ENCODE results near the gene CFAP58.

The CFAP58 gene

DNA sequence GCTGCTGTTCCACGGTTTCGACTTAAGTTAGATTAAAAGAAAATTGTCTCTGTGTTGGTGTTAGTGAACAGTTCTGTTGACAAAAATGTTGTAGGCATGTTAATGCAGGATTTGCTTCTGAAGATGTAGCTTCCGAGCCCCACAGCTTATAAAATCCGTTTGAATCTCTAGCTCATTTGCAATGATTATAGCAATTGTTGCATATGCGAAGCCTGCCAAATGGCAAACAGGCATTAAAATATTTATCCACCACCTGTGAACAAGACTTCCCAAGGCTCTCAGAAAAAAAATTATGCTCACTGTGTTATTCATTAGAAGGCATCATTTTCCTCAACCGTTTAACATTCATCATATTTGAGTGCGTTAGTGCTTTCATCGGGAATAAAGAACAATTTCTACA lies 14.3 kb downstream of the CFAP58 start:
- Histone ChIP-seq H3K27me3 (replicated peaks) (no peaks in the 10 kb centered on the region), H3K27ac (no peak overlapping the region), H3K36me3 (replicated peaks) (no peaks in the 10 kb centered on the region), H3K4me3 (ENCODE audit: low read depth, low read length) (no peak overlapping the region)
- no peak for DNase-seq
- in situ Hi-C loops (cut with HindIII; ENCODE audit: low pct_ligation_motif_present, low sequenced_read_pairs) = no loop called here
- TF ChIP-seq, protein P1, sequence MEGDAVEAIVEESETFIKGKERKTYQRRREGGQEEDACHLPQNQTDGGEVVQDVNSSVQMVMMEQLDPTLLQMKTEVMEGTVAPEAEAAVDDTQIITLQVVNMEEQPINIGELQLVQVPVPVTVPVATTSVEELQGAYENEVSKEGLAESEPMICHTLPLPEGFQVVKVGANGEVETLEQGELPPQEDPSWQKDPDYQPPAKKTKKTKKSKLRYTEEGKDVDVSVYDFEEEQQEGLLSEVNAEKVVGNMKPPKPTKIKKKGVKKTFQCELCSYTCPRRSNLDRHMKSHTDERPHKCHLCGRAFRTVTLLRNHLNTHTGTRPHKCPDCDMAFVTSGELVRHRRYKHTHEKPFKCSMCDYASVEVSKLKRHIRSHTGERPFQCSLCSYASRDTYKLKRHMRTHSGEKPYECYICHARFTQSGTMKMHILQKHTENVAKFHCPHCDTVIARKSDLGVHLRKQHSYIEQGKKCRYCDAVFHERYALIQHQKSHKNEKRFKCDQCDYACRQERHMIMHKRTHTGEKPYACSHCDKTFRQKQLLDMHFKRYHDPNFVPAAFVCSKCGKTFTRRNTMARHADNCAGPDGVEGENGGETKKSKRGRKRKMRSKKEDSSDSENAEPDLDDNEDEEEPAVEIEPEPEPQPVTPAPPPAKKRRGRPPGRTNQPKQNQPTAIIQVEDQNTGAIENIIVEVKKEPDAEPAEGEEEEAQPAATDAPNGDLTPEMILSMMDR (IDR thresholded peaks at IDR 0.05; ENCODE audit: low read depth, low read length, missing control alignments) = no peak

DNA sequence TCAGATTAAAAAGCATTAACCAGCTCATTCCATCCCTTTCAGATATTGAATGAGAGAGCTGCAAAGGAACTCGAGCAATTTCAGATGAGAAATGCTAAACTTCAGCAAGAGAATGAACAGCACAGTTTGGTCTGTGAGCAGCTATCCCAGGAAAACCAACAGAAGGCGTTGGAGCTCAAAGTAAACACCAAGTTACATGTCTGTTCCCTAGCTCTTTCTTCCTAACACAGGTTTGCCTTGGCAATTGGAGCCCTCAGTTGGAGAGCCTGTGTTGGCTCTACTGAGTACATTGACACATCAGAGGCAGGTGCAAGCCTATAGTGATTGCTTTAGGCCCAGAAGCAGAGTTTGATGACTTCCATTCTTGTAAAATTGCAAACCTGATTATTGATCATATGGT lies 14.7 kb downstream of the CFAP58 start:
- no peaks in the 10 kb centered on the region for H3K36me3 ChIP-seq (replicated peaks)
- in situ Hi-C loops (cut with HindIII; ENCODE audit: low pct_ligation_motif_present, low sequenced_read_pairs) = no loop called here
- DNase-seq = no peak
- TF ChIP-seq, protein P1 (IDR thresholded peaks at IDR 0.05; ENCODE audit: low read depth, low read length, missing control alignments) = no peak
- no peak overlapping the region for H3K4me3 ChIP-seq (ENCODE audit: low read depth, low read length)
- no peak overlapping the region for H3K27ac ChIP-seq
- H3K27me3 ChIP-seq (replicated peaks) = no peaks in the 10 kb centered on the region

DNA sequence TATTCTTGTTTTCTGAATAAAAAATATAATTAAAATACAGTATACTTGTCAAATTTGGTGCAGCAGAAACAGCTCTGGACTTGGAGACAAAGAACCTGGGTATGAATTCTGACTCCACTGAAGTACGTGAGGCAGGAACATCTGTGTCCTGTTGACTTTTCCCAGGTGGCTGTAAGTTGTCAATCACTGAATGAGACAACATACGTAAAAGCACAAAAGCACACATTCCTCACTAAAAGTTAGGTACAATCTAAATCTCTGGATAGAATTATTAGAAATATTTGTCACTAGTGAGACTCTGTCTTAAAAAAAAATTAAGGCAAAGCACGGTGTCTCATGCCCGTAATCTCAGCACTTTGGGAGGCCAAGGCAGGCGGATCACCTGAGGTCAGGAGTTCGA lies 18.1 kb downstream of the CFAP58 start:
- H3K27me3 ChIP-seq (replicated peaks) = no peaks in the 10 kb centered on the region
- H3K4me3 ChIP-seq (ENCODE audit: low read depth, low read length) = no peak overlapping the region
- TF ChIP-seq, protein P1 (IDR thresholded peaks at IDR 0.05; ENCODE audit: low read depth, low read length, missing control alignments) = no peak
- in situ Hi-C loops (cut with HindIII; ENCODE audit: low pct_ligation_motif_present, low sequenced_read_pairs) = no loop called here
- H3K36me3 ChIP-seq (replicated peaks) = no peaks in the 10 kb centered on the region
- no peak for DNase-seq
- H3K27ac ChIP-seq = no peak overlapping the region

DNA sequence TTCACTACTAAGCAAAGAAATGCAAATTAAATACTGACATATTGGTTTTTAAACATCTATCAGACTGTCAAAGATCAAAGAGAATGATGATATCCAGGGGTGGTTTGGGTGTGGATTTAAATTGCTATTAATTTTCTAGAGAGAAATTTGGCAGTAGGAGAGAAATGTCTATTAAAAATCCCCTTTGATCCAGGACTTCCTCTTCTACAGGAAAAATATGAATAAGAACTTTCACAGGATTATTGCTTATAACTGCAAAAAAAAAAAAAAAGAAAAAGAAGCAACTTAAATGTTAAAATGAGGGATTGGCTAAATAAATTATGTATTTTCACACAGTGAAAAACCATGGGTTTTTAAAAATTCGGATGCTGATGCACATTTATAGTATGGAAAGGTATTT lies 21.0 kb downstream of the CFAP58 start:
- no peak overlapping the region for H3K4me3 ChIP-seq (ENCODE audit: low read depth, low read length)
- TF ChIP-seq, protein P1 (IDR thresholded peaks at IDR 0.05; ENCODE audit: low read depth, low read length, missing control alignments) = no peak
- no peaks in the 10 kb centered on the region for H3K27me3 ChIP-seq (replicated peaks)
- no peak overlapping the region for H3K27ac ChIP-seq
- no peak for DNase-seq
- H3K36me3 ChIP-seq (replicated peaks) = no peaks in the 10 kb centered on the region
- in situ Hi-C loops (cut with HindIII; ENCODE audit: low pct_ligation_motif_present, low sequenced_read_pairs) = no loop called here

DNA sequence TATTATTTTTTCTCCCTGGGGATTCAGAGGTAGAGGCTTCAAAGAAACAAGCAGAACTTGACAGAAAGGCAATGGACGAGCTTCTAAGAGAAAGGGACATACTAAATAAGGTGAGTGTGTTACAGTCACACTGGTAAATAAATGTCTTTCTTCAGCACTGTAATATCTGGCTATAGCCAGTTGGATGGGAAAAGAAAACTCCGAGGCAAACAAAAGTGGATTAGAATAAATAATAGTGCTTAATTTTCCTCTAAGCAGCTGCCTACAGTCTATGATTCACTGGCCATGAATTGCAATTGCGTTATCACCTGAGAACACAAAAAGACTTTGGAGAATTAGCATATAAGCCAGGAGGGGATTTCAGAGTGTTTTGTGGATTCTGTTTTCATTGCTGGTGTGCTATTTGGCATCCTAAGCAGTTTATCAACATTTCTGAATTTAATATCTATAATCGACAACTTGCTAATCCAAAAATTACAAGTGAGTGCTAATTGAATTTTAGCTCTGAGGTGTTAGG lies 23.2 kb downstream of the CFAP58 start:
- TF ChIP-seq, protein P1 (IDR thresholded peaks at IDR 0.05; ENCODE audit: low read depth, low read length, missing control alignments) = no peak
- in situ Hi-C loops (cut with HindIII; ENCODE audit: low pct_ligation_motif_present, low sequenced_read_pairs) = no loop called here
- no peak for DNase-seq
- no peaks in the 10 kb centered on the region for H3K36me3 ChIP-seq (replicated peaks)
- H3K27ac ChIP-seq = no peak overlapping the region
- no peaks in the 10 kb centered on the region for H3K27me3 ChIP-seq (replicated peaks)
- H3K4me3 ChIP-seq (ENCODE audit: low read depth, low read length) = no peak overlapping the region

DNA sequence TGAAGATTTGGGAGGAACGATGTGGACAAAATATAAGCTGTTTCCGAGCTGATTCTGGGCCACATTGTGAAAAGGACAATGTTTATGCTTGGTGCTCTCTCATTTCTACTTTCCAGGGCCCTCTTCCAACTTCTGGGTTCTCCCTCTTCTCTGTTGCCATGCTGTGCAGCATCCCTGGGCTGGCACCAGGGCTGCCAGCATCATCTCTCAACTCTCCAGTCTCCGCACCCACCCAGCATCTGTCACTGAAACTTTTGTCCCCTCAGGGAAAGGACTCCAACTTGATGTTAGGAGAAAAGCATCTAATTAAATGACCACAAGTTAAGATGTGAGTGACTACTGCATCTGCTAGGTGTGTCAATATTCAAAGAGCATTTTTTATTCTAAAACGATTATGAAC lies 26.7 kb downstream of the CFAP58 start:
- no peaks in the 10 kb centered on the region for H3K27me3 ChIP-seq (replicated peaks)
- TF ChIP-seq, protein P1 (IDR thresholded peaks at IDR 0.05; ENCODE audit: low read depth, low read length, missing control alignments) = no peak
- no peak overlapping the region for H3K27ac ChIP-seq
- H3K36me3 ChIP-seq (replicated peaks) = no peaks in the 10 kb centered on the region
- in situ Hi-C loops (cut with HindIII; ENCODE audit: low pct_ligation_motif_present, low sequenced_read_pairs) = no loop called here
- no peak overlapping the region for H3K4me3 ChIP-seq (ENCODE audit: low read depth, low read length)
- no peak for DNase-seq
